HepG2 (cell line): Measurements from ENCODE around the gene PERCC1. TPM values are rescaled to one million over a fixed set of nuclear protein-coding genes. Genes with fewer than 3 reads are reported as not detected.

Experiments used
- ELF3 ChIP-seq: IDR thresholded peaks from 2 replicates; pipeline ENCODE4 v1.6.1; 2016; ENCODE audit warnings: missing genetic modification reagents, missing compliant biosample characterization
- FIP1L1 ChIP-seq: fragments of 200-400 bp; formaldehyde crosslinking; IDR thresholded peaks from 2 replicates; pipeline ENCODE4 v1.6.1; 2018; ENCODE audit warnings: low read depth, mild to moderate bottlenecking, low read length, moderate library complexity, borderline replicate concordance; ENCODE audit not compliant: insufficient read depth
- KDM2A ChIP-seq: sonication (generic); formaldehyde crosslinking; IDR thresholded peaks from 2 replicates; pipeline ENCODE4 v1.4.0; 2020; ENCODE audit warnings: low read depth, missing genetic modification reagents, borderline replicate concordance
- ZNF180 ChIP-seq: sonication (generic); formaldehyde crosslinking; IDR thresholded peaks from 2 replicates; pipeline ENCODE4 v1.4.0; 2020; ENCODE audit warnings: low read depth, missing genetic modification reagents, borderline replicate concordance
- ZNF83 ChIP-seq: sonication (generic); formaldehyde crosslinking; IDR thresholded peaks from 2 replicates; pipeline ENCODE4 v1.4.0; 2020; ENCODE audit warnings: missing genetic modification reagents, mild to moderate bottlenecking, borderline replicate concordance
- polyA plus RNA-seq, 8 experiments: library from polyadenylated mRNA; depleted of rRNA in 3 of 8; stranded (reverse) in 7 of 8; unstranded in 1 of 8; fragments of >200 nt; fragmentation: Illumina TruSeq in 4 of 8; extraction: Trizol in 4 of 8; gene quantifications; 2 replicates each; pipeline versions ENCODE4 v1.2.1 to v1.2.3, GENCODE V29; 2011 to 2016; ENCODE audit warnings: low read depth in 4 of 8, missing spikeins in 1 of 8, mixed read lengths in 1 of 8; ENCODE audit not compliant: insufficient read depth in 1 of 8
- total RNA-seq, 5 experiments: library from RNA; depleted of rRNA; stranded (reverse); fragments of >200 nt; fragmentation: Illumina TruSeq; extraction: Trizol; gene quantifications; 2 replicates each; pipeline ENCODE4 v1.2.3, GENCODE V29; 2016; ENCODE audit warnings: low read depth in 1 of 5
- TF ChIP-seq, protein P1 (sequence below): sonication (generic); formaldehyde crosslinking; IDR thresholded peaks from 2 replicates; pipeline ENCODE4 v1.4.0; 2020; ENCODE audit warnings: missing genetic modification reagents
- TF ChIP-seq, protein P2 (sequence below), 2 experiments: sonication (generic) in 1 of 2; formaldehyde crosslinking in 1 of 2; IDR thresholded peaks; 2 replicates each; pipeline versions ENCODE4 v1.4.0 to v1.6.1; 2018 to 2020; ENCODE audit warnings: missing genetic modification reagents in 2 of 2, borderline replicate concordance in 1 of 2, low read depth in 1 of 2, mild to moderate bottlenecking in 1 of 2, missing biosample characterization in 1 of 2
- TF ChIP-seq, protein P3 (sequence below): sonication (generic); formaldehyde crosslinking; IDR thresholded peaks from 2 replicates; pipeline ENCODE4 v1.8.1; 2022; ENCODE audit warnings: mild to moderate bottlenecking, missing genetic modification reagents
- TF ChIP-seq, protein P4 (sequence below): sonication (generic); formaldehyde crosslinking; IDR thresholded peaks from 2 replicates; pipeline ENCODE4 v1.5.1; 2020; ENCODE audit warnings: mild to moderate bottlenecking, missing genetic modification reagents
- TF ChIP-seq, protein P5 (sequence below): sonication (generic); formaldehyde crosslinking; IDR thresholded peaks from 2 replicates; pipeline ENCODE4 v1.5.0; 2020; ENCODE audit warnings: mild to moderate bottlenecking, missing genetic modification reagents, borderline replicate concordance

The PERCC1 gene
- total and polyA plus RNA-seq, 2 of the 13 experiments (the other 11 are each of a cell fraction or from before 2014, with no cell fraction given) = 0.15 TPM; not detected in 1

DNA sequence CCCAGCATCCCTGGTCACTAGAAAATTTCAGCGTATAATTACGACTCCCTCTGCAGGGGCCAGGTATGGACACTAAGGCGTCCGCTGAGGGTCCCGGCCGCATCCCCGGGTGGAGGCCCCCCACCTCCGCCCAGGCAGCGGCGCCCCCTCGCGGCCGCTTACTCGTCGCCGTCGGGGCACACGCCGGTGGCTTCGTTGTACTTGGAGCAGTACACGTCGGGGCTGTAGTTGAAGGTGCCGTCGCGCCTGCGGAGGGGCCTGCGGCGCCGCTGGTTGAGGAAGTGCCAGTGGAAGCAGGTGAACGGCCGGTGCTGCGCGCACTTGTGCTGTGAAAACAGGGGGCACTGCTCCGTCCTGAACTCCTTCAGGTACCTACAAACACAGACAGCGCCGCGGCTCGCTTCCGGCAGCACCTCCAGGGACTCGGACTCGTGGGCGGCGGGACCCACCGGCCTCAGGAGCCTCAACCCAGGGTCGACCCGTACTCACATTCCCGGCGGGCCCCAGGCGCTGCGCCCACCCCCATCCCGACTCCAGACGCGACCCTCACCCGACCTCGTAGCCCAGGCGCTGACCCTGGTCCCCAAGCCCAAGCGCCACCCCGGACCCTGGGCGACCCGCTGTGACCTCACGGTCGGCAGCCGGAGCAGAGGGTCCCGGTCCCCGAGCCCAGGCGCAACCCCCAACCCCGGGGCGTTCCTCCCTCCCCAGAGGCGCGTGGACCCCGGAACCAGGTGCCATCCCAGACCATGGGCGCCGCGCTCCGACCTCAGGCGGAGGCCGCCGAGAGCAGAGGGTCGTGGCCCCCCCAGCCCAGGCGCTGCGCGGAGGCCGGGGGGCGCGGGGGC lies 17.0 kb upstream of the PERCC1 start (continued):
- TF ChIP-seq, protein P1, sequence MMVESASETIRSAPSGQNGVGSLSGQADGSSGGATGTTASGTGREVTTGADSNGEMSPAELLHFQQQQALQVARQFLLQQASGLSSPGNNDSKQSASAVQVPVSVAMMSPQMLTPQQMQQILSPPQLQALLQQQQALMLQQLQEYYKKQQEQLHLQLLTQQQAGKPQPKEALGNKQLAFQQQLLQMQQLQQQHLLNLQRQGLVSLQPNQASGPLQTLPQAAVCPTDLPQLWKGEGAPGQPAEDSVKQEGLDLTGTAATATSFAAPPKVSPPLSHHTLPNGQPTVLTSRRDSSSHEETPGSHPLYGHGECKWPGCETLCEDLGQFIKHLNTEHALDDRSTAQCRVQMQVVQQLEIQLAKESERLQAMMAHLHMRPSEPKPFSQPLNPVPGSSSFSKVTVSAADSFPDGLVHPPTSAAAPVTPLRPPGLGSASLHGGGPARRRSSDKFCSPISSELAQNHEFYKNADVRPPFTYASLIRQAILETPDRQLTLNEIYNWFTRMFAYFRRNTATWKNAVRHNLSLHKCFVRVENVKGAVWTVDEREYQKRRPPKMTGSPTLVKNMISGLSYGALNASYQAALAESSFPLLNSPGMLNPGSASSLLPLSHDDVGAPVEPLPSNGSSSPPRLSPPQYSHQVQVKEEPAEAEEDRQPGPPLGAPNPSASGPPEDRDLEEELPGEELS (CRISPR knock-in tag) = 0 out of 2 replicates have a peak, but pooled peaks have one; percentile 17
- no peak for TF ChIP-seq ZNF83 (CRISPR knock-in tag)
- peak; percentile 80; the same call in 1 of the 2 replicates for TF ChIP-seq KDM2A
- TF ChIP-seq, protein P2, sequence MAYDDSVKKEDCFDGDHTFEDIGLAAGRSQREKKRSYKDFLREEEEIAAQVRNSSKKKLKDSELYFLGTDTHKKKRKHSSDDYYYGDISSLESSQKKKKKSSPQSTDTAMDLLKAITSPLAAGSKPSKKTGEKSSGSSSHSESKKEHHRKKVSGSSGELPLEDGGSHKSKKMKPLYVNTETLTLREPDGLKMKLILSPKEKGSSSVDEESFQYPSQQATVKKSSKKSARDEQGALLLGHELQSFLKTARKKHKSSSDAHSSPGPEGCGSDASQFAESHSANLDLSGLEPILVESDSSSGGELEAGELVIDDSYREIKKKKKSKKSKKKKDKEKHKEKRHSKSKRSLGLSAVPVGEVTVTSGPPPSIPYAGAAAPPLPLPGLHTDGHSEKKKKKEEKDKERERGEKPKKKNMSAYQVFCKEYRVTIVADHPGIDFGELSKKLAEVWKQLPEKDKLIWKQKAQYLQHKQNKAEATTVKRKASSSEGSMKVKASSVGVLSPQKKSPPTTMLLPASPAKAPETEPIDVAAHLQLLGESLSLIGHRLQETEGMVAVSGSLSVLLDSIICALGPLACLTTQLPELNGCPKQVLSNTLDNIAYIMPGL (CRISPR knock-in tag; IDR thresholded peaks at IDR 0.05; ENCODE audit: borderline replicate concordance in 1 of 2, low read depth in 1 of 2) = peak; percentile 91 to 95
- TF ChIP-seq, protein P3, sequence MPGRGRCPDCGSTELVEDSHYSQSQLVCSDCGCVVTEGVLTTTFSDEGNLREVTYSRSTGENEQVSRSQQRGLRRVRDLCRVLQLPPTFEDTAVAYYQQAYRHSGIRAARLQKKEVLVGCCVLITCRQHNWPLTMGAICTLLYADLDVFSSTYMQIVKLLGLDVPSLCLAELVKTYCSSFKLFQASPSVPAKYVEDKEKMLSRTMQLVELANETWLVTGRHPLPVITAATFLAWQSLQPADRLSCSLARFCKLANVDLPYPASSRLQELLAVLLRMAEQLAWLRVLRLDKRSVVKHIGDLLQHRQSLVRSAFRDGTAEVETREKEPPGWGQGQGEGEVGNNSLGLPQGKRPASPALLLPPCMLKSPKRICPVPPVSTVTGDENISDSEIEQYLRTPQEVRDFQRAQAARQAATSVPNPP = no peak
- TF ChIP-seq, protein P4, sequence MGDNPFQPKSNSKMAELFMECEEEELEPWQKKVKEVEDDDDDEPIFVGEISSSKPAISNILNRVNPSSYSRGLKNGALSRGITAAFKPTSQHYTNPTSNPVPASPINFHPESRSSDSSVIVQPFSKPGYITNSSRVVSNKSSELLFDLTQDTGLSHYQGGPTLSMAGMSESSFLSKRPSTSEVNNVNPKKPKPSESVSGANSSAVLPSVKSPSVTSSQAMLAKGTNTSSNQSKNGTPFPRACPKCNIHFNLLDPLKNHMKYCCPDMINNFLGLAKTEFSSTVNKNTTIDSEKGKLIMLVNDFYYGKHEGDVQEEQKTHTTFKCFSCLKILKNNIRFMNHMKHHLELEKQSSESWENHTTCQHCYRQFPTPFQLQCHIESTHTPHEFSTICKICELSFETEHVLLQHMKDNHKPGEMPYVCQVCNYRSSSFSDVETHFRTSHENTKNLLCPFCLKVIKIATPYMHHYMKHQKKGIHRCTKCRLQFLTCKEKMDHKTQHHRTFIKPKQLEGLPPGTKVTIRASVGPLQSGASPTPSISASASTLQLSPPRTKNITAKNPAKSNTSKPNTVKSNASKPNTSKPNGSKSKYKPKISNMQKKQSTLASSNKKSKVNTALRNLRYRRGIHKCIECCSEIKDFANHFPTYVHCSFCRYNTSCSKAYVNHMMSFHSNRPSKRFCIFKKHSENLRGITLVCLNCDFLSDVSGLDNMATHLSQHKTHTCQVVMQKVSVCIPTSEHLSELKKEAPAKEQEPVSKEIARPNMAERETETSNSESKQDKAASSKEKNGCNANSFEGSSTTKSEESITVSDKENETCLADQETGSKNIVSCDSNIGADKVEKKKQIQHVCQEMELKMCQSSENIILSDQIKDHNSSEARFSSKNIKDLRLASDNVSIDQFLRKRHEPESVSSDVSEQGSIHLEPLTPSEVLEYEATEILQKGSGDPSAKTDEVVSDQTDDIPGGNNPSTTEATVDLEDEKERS (CRISPR knock-in tag) = 0 out of 2 replicates have a peak, but pooled peaks have one; percentile 58
- TF ChIP-seq, protein P5, sequence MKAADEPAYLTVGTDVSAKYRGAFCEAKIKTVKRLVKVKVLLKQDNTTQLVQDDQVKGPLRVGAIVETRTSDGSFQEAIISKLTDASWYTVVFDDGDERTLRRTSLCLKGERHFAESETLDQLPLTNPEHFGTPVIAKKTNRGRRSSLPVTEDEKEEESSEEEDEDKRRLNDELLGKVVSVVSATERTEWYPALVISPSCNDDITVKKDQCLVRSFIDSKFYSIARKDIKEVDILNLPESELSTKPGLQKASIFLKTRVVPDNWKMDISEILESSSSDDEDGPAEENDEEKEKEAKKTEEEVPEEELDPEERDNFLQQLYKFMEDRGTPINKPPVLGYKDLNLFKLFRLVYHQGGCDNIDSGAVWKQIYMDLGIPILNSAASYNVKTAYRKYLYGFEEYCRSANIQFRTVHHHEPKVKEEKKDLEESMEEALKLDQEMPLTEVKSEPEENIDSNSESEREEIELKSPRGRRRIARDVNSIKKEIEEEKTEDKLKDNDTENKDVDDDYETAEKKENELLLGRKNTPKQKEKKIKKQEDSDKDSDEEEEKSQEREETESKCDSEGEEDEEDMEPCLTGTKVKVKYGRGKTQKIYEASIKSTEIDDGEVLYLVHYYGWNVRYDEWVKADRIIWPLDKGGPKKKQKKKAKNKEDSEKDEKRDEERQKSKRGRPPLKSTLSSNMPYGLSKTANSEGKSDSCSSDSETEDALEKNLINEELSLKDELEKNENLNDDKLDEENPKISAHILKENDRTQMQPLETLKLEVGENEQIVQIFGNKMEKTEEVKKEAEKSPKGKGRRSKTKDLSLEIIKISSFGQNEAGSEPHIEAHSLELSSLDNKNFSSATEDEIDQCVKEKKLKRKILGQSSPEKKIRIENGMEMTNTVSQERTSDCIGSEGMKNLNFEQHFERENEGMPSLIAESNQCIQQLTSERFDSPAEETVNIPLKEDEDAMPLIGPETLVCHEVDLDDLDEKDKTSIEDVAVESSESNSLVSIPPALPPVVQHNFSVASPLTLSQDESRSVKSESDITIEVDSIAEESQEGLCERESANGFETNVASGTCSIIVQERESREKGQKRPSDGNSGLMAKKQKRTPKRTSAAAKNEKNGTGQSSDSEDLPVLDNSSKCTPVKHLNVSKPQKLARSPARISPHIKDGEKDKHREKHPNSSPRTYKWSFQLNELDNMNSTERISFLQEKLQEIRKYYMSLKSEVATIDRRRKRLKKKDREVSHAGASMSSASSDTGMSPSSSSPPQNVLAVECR (CRISPR knock-in tag) = peak; percentile 44; the same call in 1 of the 2 replicates
- TF ChIP-seq ZNF180 (CRISPR knock-in tag) = no peak
- TF ChIP-seq FIP1L1 = no peak
- TF ChIP-seq ELF3 = 0 out of 2 replicates have a peak, but pooled peaks have one; percentile 4
